Measurements from ENCODE around the gene ZFC3H1. TPM values are rescaled to one million over a fixed set of nuclear protein-coding genes. Genes with fewer than 3 reads are reported as not detected.

Gene ZFC3H1
- total and polyA plus RNA-seq, 9 of the 15 experiments (the other 6 are each of a cell fraction or from before 2014, with no cell fraction given), result 14.8 to 80.5 (median 22.1) TPM

GRCh38 chr12:71671816-71672215 is 8.2 kb upstream of the ZFC3H1 start (continued):
- no peak for TF ChIP-seq CLOCK (CRISPR knock-in tag; IDR thresholded peaks at IDR 0.05; ENCODE audit: borderline replicate concordance)
- no peak for TF ChIP-seq BMI1 (IDR thresholded peaks at IDR 0.05; ENCODE audit: low read length)
- TF ChIP-seq ZMIZ1 (IDR thresholded peaks at IDR 0.05; ENCODE audit: low read depth in 2 of 2, low read length in 2 of 2), result no peak
- TF ChIP-seq MAX (CRISPR knock-in tag; IDR thresholded peaks at IDR 0.05), result no peak
- TF ChIP-seq ZNF280A (IDR thresholded peaks at IDR 0.05; ENCODE audit: low read depth, partially characterized antibody), result no peak
- no peak for TF ChIP-seq ZNF232 (CRISPR knock-in tag; IDR thresholded peaks at IDR 0.05)
- no peak for TF ChIP-seq RAD21 (CRISPR knock-in tag; conservative IDR thresholded peaks at IDR 0.05 in 1 of 2, IDR thresholded peaks at IDR 0.05 in 1 of 2)
- no peak for TF ChIP-seq NR2F6 (CRISPR knock-in tag; IDR thresholded peaks at IDR 0.05)
- TF ChIP-seq WHSC1 (IDR thresholded peaks at IDR 0.05; ENCODE audit: low read length), result no peak
- TF ChIP-seq ZC3H11A (IDR thresholded peaks at IDR 0.05; ENCODE audit: low read depth, low read length), result no peak
- no peak for TF ChIP-seq FOXP1 (CRISPR knock-in tag; IDR thresholded peaks at IDR 0.05)
- no peak for TF ChIP-seq FOS (IDR thresholded peaks at IDR 0.05; ENCODE audit: extremely low read depth, insufficient read length)
- TF ChIP-seq ZNF217 (CRISPR knock-in tag; IDR thresholded peaks at IDR 0.05), result no peak
- TF ChIP-seq U2AF2 (optimal IDR thresholded peaks at IDR 0.05; ENCODE audit: low read depth, low read length), result no peak
- peak; percentile 65 to 71; a peak in 2 of 4 replicates for TF ChIP-seq FOXK2 (conservative IDR thresholded peaks at IDR 0.05 in 1 of 2, IDR thresholded peaks at IDR 0.05 in 1 of 2; ENCODE audit: low read depth in 2 of 2)
- no peak for TF ChIP-seq ZNF134 (CRISPR knock-in tag; conservative IDR thresholded peaks at IDR 0.05)
- TF ChIP-seq MTA3 (IDR thresholded peaks at IDR 0.05; ENCODE audit: borderline replicate concordance), result 0 out of 2 replicates have a peak, but pooled peaks have one; percentile 40
- no peak for TF ChIP-seq ZNF124 (CRISPR knock-in tag; IDR thresholded peaks at IDR 0.05)
- TF ChIP-seq YY1 (IDR thresholded peaks at IDR 0.05; ENCODE audit: borderline replicate concordance in 1 of 3, control insufficient read depth in 1 of 3, extremely low read depth in 1 of 3, insufficient read depth in 3 of 3, insufficient read length in 1 of 3, insufficient replicate concordance in 2 of 3, low read depth in 1 of 3, low read length in 2 of 3), result no peak
- no peak for TF ChIP-seq NFE2L1 (tag; IDR thresholded peaks at IDR 0.05; ENCODE audit: borderline replicate concordance, low read depth)
- no peak for TF ChIP-seq HDAC6 (IDR thresholded peaks at IDR 0.05; ENCODE audit: low read depth, low read length)

Data from K562 (cell line).